GM10248 (cell line): ENCODE measurements around the gene ERC2.
A peak's percentile ranks its signal among the peaks of the same experiment; 100 is the strongest.

Source experiments
- CTCF ChIA-PET: fragments of 300-600 bp; sonication (Branson Sonifier 250); formaldehyde crosslinking; extraction: SDS; loops from one replicate; lab custom pipeline; 2021; ENCODE audit warnings: antibody characterized with exemption; lab: Yijun Ruan, JAX
- POLR2A ChIA-PET: fragments of 350-650 bp; sonication (Branson Sonifier 250); formaldehyde crosslinking; extraction: SDS; loops from one replicate; lab custom pipeline; 2020; ENCODE audit warnings: antibody characterized with exemption; lab: Yijun Ruan, JAX
- DNase-seq: peaks from one replicate; pipeline ENCODE4 v3.0.0; 2012; ENCODE audit errors: extremely low spot score
- CTCF ChIP-seq: IDR thresholded peaks from 2 replicates; pipeline ENCODE4 v1.5.1; 2012; ENCODE audit warnings: mild to moderate bottlenecking, low read depth; ENCODE audit errors: extremely low read depth, missing control alignments, control extremely low read depth

Gene ERC2

GRCh38 chr3:55615039-55615693 lies 853.1 kb downstream of the ERC2 start:
- POLR2A ChIA-PET = no interaction called here
- CTCF ChIA-PET = interaction anchor here (0.9 to 1.6 kb wide), 2 partner anchors 12 to 13 kb away, joined by 4 read pairs; no protein-coding TSS in a partner anchor
- no peak for DNase-seq
- no peak for TF ChIP-seq CTCF

- TF ChIP-seq CTCF = no peak
- ChIA-PET POLR2A (no interaction called here), CTCF (interaction anchor here (0.8 to 4.1 kb wide), 5 partner anchors 9 to 66 kb away, joined by 3 to 16 read pairs (median 7); no protein-coding TSS in a partner anchor)
- DNase-seq = no peak
These were observed 857.1 kb downstream of the ERC2 start for GRCh38 chr3:55611121-55611520.

GRCh38 chr3:55609230-55609827 lies 858.9 kb downstream of the ERC2 start:
- POLR2A ChIA-PET = no interaction called here
- peak; percentile 20 for TF ChIP-seq CTCF

GRCh38 chr3:55608301-55608937 lies 859.8 kb downstream of the ERC2 start:
- POLR2A ChIA-PET = interaction anchor here (1.4 kb wide), 1 partner anchor 11 kb away, joined by 5 read pairs; no protein-coding TSS in a partner anchor
- CTCF ChIA-PET = interaction anchor here (0.9 to 1.8 kb wide), 6 partner anchors 9 to 14 kb away, joined by 3 to 6 read pairs (median 4); no protein-coding TSS in a partner anchor
- no peak for DNase-seq
- TF ChIP-seq CTCF = no peak

More at GRCh38 chr3:55609230-55609827, 858.9 kb downstream of the ERC2 start:
- no peak for DNase-seq
- CTCF ChIA-PET = interaction anchor here (1.0 to 4.1 kb wide), 3 partner anchors 8 to 10 kb away, joined by 3 to 16 read pairs (median 6); no protein-coding TSS in a partner anchor

- ChIA-PET CTCF (interaction anchor here (0.9 to 1.8 kb wide), 5 partner anchors 9 to 14 kb away, joined by 3 to 6 read pairs (median 4); no protein-coding TSS in a partner anchor), POLR2A (interaction anchor here (1.4 kb wide), 1 partner anchor 12 kb away, joined by 5 read pairs; no protein-coding TSS in a partner anchor)
- no peak for TF ChIP-seq CTCF
- DNase-seq = peak; percentile 69
These were observed 860.4 kb downstream of the ERC2 start for GRCh38 chr3:55607844-55608243.

GRCh38 chr3:55607175-55607574 lies 861.1 kb downstream of the ERC2 start:
- no peak for TF ChIP-seq CTCF
- POLR2A ChIA-PET = interaction anchor here (1.4 kb wide), 1 partner anchor 13 kb away, joined by 5 read pairs; no protein-coding TSS in a partner anchor
- DNase-seq = no peak
- CTCF ChIA-PET = interaction anchor here (0.9 to 1.8 kb wide), 3 partner anchors 11 to 15 kb away, joined by 4 to 6 read pairs (median 4); no protein-coding TSS in a partner anchor
